Esophagus (tissue), 2 donors: ENCODE measurements around the gene ABHD8. TPM values are rescaled to one million over a fixed set of nuclear protein-coding genes. Genes with fewer than 3 reads are reported as not detected.
"Not testable (repeated sequence)": the region's sequence is repeated elsewhere in the genome, so short reads cannot be mapped to it uniquely, and the experiment has no call there.

Experiments used
- H3K27ac ChIP-seq, 2 donors: one replicate each; pipeline ENCODE4 v1.5.1; 2013; ENCODE audit warnings: low read depth in 2 of 2, mild to moderate bottlenecking in 2 of 2, inconsistent platforms in 1 of 2, low read length in 1 of 2, moderate library complexity in 1 of 2
- H3K27me3 ChIP-seq, 2 donors: one replicate each; pipeline ENCODE4 v1.6.1; 2013; ENCODE audit warnings: low read length in 2 of 2, control low read depth in 1 of 2, mild to moderate bottlenecking in 1 of 2; ENCODE audit not compliant: insufficient read depth in 2 of 2, control insufficient read depth in 1 of 2
- H3K36me3 ChIP-seq, 2 donors: one replicate each; pipeline ENCODE4 v1.6.1; 2013; ENCODE audit warnings: low read length in 1 of 2; ENCODE audit not compliant: control insufficient read depth in 2 of 2, insufficient read depth in 2 of 2
- H3K4me1 ChIP-seq, 2 donors: one replicate each; pipeline ENCODE4 v1.6.1; 2013; ENCODE audit warnings: low read length in 1 of 2; ENCODE audit not compliant: control insufficient read depth in 2 of 2, insufficient read depth in 2 of 2
- H3K4me3 ChIP-seq, 2 donors: one replicate each; pipeline ENCODE4 v1.5.1; 2013; ENCODE audit warnings: low read length in 2 of 2, mild to moderate bottlenecking in 2 of 2, low read depth in 1 of 2, moderate library complexity in 1 of 2
- H3K9me3 ChIP-seq, 2 donors: one replicate each; pipeline ENCODE4 v1.6.1; 2013; ENCODE audit warnings: mild to moderate bottlenecking in 2 of 2, low read depth in 1 of 2, low read length in 1 of 2, moderate library complexity in 1 of 2; ENCODE audit not compliant: control insufficient read depth in 2 of 2, insufficient read depth in 1 of 2
- WGBS, 2 donors: extraction: QIAGEN DNeasy Blood & Tissue Kit; methylation state at CpG; one replicate each; pipeline ENCODE4 v1.1.7; 2013; 5-methylcytosine and 5-hydroxymethylcytosine counted together
- polyA plus RNA-seq, 2 donors: library from polyadenylated mRNA; stranded (reverse); fragments of 200-250 nt; gene quantifications; one replicate each; pipeline ENCODE4 v1.2.3, GENCODE V29; 2013
- donor health status: healthy with polysubstance abuse.
- donor health status: Bipolar disorder and iron deficiency.

The ABHD8 gene
- polyA plus RNA-seq, 2 donors, result 3.4 to 4.5 TPM

DNA sequence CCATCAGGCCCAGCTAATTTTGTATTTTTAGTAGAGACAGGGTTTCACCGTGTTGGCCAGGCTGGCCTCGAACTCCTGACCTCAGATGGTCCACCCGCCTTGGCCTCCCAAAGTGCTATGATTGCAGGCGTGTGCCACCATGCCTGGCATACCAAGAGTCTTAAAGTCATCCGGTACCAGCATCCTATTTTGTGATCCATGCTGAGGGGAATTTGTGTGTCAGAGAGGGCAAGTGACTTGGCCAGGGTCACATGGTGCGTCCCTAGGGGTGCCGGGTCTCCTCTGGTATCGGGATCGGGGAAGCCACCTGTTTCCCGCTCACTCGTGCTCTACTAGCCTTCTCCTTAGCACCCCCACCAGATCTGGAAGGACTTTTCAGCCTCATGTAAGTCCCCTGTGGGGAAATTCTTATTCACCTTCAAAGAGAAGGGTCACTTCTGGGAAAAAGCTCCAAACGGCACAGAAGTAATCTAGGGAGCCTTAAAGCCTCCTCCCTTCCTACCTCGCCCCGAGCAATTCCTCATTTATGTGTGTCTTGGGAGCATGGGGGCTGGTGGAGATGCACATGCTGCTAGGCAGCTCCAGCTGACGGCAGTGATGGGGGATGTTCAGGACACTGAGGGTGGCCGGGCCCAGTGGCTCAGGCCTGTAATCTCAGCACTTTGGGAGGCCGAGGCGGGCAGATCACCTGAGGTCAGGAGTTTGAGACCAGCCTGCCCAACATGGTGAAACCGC lies 27.6 kb downstream of the ABHD8 start:
- H3K9me3 ChIP-seq, result no peaks in the 10 kb centered on the region
- no peaks in the 10 kb centered on the region for H3K4me1 ChIP-seq
- 91 to 94% methylated on average over 19 of the region's 19 CpGs for WGBS, 2 donors
- no peak overlapping the region for H3K4me3 ChIP-seq
- H3K36me3 ChIP-seq, result peaks cover 14 to 34% of the 10 kb centered on the region in 2 donors
- no peak overlapping the region for H3K27ac ChIP-seq
- no peaks in the 10 kb centered on the region for H3K27me3 ChIP-seq

DNA sequence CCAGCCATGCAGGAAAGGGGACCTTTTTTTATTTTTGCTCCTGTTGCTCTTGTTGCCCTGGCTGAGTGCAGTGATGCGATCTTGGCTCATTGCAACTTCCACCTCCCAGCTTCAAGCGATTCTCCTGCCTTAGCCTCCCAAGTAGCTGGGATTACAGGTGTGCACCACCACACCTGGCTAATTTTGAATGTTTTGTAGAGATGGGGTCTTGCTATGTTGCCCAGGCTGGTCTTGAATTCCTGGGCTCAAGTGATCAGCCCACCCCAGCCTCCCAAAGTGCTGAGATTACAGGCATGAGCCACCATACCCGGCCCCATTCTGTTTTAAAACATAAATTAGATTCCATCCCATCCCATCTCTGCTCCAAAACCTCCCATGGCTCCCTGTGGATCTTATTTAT lies 28.3 kb downstream of the ABHD8 start:
- H3K36me3 ChIP-seq, result peaks cover 14 to 34% of the 10 kb centered on the region in 2 donors
- H3K27ac ChIP-seq, H3K9me3 ChIP-seq, H3K4me3 ChIP-seq, H3K4me1 ChIP-seq, H3K27me3 ChIP-seq: not testable (repeated sequence)
- WGBS, 2 donors, result 98 to 100% methylated on average over 3 of the region's 3 CpGs

DNA sequence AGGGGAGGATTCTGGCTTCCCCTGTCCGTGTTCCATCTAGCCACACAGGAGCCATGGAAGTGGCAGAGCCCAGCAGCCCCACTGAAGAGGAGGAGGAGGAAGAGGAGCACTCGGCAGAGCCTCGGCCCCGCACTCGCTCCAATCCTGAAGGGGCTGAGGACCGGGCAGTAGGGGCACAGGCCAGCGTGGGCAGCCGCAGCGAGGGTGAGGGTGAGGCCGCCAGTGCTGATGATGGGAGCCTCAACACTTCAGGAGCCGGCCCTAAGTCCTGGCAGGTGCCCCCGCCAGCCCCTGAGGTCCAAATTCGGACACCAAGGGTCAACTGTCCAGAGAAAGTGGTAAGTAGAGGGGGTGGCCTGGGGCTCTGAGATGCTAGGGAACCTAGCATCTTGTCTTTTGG lies 34.5 kb downstream of the ABHD8 start:
- no peaks in the 10 kb centered on the region for H3K9me3 ChIP-seq
- no peaks in the 10 kb centered on the region for H3K27me3 ChIP-seq
- WGBS, 2 donors, result 93 to 95% methylated on average over 13 of the region's 13 CpGs
- no peak overlapping the region for H3K27ac ChIP-seq
- H3K4me1 ChIP-seq, result peaks cover 3 to 4% of the 10 kb centered on the region in 2 donors
- peaks cover 5 to 17% of the 10 kb centered on the region in 2 donors for H3K36me3 ChIP-seq
- no peak overlapping the region for H3K4me3 ChIP-seq

DNA sequence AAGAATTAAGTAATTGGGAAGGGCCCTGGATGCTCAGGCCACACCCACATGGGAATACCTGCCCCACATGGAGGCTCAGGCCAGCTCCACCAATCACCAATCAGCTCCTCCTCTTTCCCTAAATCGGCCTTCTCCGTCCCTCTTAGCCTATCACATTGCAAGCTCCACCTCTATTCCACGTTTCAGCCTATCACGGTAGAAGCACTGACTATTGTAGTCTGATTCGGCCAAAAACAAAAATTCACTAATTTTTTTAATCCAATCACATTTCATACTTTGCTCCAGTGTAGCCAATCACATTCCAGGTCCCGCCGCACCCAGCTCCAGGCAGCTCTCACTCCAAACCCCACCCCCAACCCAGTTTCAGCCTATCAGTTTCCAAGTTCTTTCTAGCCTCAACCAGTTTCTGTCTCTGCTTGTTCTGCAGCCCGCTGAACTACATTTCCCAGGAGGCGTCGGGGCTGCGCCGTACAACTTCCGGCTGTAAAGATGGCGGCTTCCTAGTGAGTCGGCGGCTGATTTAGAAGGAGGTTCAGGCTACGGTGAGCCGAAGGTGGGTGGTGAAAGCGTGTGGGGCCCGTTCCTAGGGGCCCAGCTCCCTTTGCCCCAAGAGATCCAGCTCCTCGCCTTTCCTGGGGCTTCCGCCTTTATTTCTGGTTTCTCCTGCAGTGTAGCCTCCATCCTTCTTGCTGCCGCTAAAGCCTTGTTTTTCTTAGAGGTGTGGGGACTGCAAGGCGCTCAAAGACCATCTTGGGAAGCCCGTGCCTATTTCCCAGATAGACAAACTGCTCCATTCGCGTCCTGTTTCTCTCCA lies 36.0 kb downstream of the ABHD8 start, which contains the start of gene BABAM1:
Gene BABAM1, plus strand, starts transcription at position 469 of the 814 bp plus-strand sequence. CDS start 1,364 bp downstream, outside the sequence.
- Histone ChIP-seq H3K4me3 (peak within 1 kb of the TSS; percentile 71 to 95), H3K4me1 (peaks cover 3 to 4% of the 10 kb centered on the region in 2 donors), H3K9me3 (no peaks in the 10 kb centered on the region), H3K27ac (peak within 1 kb of the TSS; percentile 66 to 91), H3K27me3 (no peaks in the 10 kb centered on the region), H3K36me3 (peaks cover 0 to 11% of the 10 kb centered on the region in 2 donors)
- 0% methylated on average over 27 of the region's 27 CpGs for WGBS, 2 donors

DNA sequence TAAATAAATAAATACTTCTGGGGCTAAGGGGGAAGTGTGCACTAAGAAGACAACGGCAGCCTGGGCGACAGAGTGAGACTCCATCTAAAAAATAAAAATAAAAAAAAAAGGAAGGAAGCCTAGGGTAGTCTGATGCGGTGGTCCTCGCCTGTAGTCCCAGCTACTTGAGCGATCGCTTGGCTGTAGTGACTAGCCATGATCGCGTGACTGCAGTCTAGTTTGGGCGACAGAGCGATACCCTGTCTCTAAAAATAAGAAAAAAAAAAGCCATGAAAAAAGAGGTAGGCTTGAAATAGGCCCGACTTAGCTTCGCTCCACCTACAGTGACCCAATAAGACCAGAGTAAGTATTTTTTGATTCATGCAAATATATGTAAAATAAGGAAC lies 36.6 kb downstream of the ABHD8 start:
- H3K9me3 ChIP-seq, result no peaks in the 10 kb centered on the region
- H3K27ac ChIP-seq, result peak overlapping the region; percentile 13 to 73
- WGBS, 2 donors, result 73 to 74% methylated on average over 12 of the region's 12 CpGs
- no peak overlapping the region for H3K4me3 ChIP-seq
- no peaks in the 10 kb centered on the region for H3K27me3 ChIP-seq
- H3K36me3 ChIP-seq, result peaks cover 0 to 11% of the 10 kb centered on the region in 2 donors
- H3K4me1 ChIP-seq, result peaks cover 3 to 4% of the 10 kb centered on the region in 2 donors

DNA sequence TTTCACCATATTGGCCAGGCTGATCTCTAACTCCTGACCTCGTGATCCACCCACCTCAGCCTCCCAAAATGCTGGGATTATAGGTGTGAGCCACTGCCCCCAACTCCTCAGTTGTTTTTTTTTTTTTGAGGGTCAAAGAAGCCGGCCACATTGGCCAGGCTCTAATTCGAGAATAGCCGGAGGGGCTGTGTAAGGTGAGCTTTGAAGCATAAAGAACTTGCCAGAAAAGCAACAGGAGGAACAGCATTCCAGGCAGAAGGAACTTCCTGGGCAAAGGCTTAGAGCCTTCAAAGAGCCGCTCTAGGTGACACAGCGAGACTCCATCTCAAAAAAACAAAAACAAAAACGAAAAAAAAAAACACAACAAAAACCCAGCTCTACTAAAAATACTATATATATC lies 37.2 kb downstream of the ABHD8 start:
- no peaks in the 10 kb centered on the region for H3K27me3 ChIP-seq
- H3K36me3 ChIP-seq, result peaks cover 0 to 5% of the 10 kb centered on the region in 2 donors
- no peak overlapping the region for H3K27ac ChIP-seq
- no peaks in the 10 kb centered on the region for H3K9me3 ChIP-seq
- no peak overlapping the region for H3K4me3 ChIP-seq
- 86 to 89% methylated on average over 7 of the region's 7 CpGs for WGBS, 2 donors
- peaks cover 3 to 4% of the 10 kb centered on the region in 2 donors for H3K4me1 ChIP-seq

DNA sequence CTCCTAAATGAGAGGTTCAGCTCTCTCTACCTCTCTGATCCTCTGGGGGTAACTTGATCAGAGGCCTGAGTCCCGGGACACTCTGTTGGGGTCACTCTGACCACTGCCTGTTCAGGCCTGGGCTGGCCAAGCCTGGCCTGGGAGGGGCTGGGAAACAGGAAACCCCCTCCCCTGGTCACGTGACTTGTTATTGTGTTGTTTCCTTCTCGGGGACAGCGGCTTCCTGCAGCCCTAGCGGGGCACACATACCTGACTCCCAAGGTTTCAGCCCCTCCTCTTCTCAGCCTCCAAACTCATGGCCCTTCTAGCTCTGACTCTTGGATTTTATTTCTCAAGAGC lies 38.6 kb downstream of the ABHD8 start, which contains the start of gene USHBP1:
Gene USHBP1, minus strand, starts transcription at position 105 of the 339 bp plus-strand sequence. CDS start 446 bp downstream, outside the sequence.
- Histone ChIP-seq H3K36me3 (peaks cover 0 to 5% of the 10 kb centered on the region in 2 donors), H3K4me1 (peaks cover 3 to 6% of the 10 kb centered on the region in 2 donors), H3K27ac (no peak within 1 kb of the TSS), H3K27me3 (no peaks in the 10 kb centered on the region), H3K4me3 (peak within 1 kb of the TSS in 1 of 2 donors; percentile 35), H3K9me3 (no peaks in the 10 kb centered on the region)
- 33 to 42% methylated on average over 5 of the region's 5 CpGs for WGBS, 2 donors

DNA sequence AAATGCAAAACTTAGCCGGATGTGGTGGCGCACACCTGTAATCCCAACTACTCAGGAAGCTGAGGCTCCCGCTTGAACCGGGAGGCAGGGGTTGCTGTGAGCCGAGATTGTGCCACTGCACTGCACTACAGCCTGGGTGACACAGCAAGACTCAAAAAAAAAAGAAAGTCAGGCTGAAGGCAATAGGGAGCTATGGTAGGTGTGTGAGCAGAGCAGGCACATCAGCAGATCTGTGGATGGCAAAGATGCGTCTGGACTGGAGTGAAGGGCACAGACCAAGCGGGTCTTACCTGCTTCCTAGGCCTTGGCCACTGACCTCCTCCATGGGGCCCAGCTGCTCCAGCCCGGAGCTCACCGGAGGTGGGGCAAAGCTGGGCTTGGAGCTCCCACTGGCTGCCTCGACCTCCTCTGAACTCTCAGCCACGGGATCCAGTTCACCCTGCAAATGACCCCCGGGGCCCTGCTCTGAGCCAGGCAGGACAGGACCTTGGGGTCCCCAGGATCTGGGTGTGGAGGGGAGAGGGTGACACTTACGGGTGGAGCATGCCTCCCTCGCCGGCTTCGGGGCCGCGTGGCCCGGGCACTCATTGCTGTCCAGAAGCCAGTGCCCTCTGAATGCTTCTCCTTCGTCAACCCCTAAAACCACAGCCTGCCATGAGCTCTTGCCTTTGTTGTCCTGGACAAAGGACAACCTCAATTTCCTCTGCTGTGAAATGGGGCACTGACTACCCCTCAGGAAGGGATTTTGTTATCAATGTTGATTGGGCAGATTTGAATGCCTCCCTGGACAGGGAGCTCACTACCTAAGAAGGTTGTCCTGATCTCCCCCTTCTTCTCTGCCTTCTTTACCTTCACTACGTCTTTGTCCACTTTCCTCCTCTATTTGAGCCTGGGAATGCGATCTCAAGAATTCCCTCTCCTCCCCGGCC lies 39.2 kb downstream of the ABHD8 start:
- H3K27me3 ChIP-seq, result no peaks in the 10 kb centered on the region
- H3K4me1 ChIP-seq, result peaks cover 3 to 6% of the 10 kb centered on the region in 2 donors
- no peak overlapping the region for H3K27ac ChIP-seq
- WGBS, 2 donors, result 77 to 84% methylated on average over 23 of the region's 23 CpGs
- H3K36me3 ChIP-seq, result peaks cover 0 to 4% of the 10 kb centered on the region in 2 donors
- peak overlapping the region in 1 of 2 donors; percentile 35 for H3K4me3 ChIP-seq
- H3K9me3 ChIP-seq, result peaks cover 0 to 3% of the 10 kb centered on the region in 2 donors

DNA sequence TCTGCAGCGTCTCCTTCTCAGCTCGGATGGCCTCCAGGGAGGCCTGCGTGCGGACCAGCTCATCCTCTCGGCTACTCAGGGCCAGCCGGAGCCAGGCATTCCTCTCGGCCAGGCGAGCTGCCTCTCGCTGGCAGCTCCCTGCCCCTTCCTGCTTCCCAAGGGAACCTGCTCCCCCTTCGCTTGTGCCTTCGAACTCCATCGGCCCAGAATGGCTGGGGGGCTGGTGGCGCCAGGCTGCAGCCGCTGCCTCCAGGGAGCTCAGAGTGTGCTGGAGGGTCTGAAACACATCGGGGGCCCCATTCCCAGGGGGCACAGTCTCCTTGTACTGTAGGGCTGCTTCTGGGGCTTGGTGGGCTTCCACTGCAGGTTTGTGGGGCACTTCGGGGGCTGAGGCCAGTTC lies 40.7 kb downstream of the ABHD8 start:
- H3K4me3 ChIP-seq, result no peak overlapping the region
- H3K36me3 ChIP-seq, result no peaks in the 10 kb centered on the region
- no peaks in the 10 kb centered on the region for H3K27me3 ChIP-seq
- WGBS, 2 donors, result 68 to 71% methylated on average over 16 of the region's 16 CpGs
- H3K9me3 ChIP-seq, result peaks cover 0 to 3% of the 10 kb centered on the region in 2 donors
- H3K4me1 ChIP-seq, result peaks cover 0 to 2% of the 10 kb centered on the region in 2 donors
- no peak overlapping the region for H3K27ac ChIP-seq
